T47D (cell line): Measurements from ENCODE around the gene CCDC127.

Source experiments
- DNase-seq, 2 experiments: peaks; one replicate each; pipeline versions ENCODE4 v3.0.0 to v3.0.0-alpha.2; 2011 to 2012; ENCODE audit warnings: low read depth in 1 of 2, low spot score in 1 of 2
- JUND ChIP-seq: IDR thresholded peaks from 2 replicates; pipeline ENCODE4 v1.6.1; 2012; ENCODE audit warnings: low read depth
- in situ Hi-C: cut with HindIII; loops from 2 replicates; pipeline ENCODE4 v1.10.0; 2016; ENCODE audit warnings: low sequenced_read_pairs, low pct_unique_long_range_greater_than_20kb

The CCDC127 gene

GRCh38 chr5:164244-164643, 53.7 kb downstream of the CCDC127 start:
- DNase-seq, result peak in 1 of 2 experiments; percentile 76
- TF ChIP-seq JUND, result no peak
- in situ Hi-C loops, result no loop called here

- no peak for TF ChIP-seq JUND
- in situ Hi-C loops, result no loop called here
- DNase-seq, result no peak
Measured at GRCh38 chr5:163841-164240, 54.1 kb downstream of the CCDC127 start.

- no peak for TF ChIP-seq JUND
- no peak for DNase-seq
- in situ Hi-C loops, result no loop called here
Measured at GRCh38 chr5:163338-163620, 54.7 kb downstream of the CCDC127 start.

GRCh38 chr5:162565-163337, 55.2 kb downstream of the CCDC127 start:
- in situ Hi-C loops, result no loop called here
- DNase-seq, result no peak
- TF ChIP-seq JUND, result no peak

- in situ Hi-C loops, result no loop called here
- TF ChIP-seq JUND, result no peak
- DNase-seq, result no peak
Measured at GRCh38 chr5:162190-162564, 55.8 kb downstream of the CCDC127 start.

DNA sequence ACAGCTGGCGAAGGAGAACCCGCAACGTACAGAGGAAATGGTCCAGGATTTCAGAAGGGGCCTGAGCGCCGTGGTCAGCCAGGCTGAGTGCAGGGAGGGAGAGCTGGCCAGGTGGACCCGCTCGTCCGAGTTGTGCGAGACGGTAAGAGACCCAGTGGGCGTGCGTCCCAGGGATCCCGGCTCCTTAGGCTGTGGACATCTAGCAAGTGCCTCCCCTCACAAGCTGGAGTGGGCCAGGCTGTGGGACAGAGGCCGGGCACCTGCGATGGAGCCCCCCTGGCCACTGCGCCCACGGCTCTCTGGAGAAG, 56.2 kb downstream of the CCDC127 start:
- in situ Hi-C loops, result no loop called here
- DNase-seq, result no peak

DNA sequence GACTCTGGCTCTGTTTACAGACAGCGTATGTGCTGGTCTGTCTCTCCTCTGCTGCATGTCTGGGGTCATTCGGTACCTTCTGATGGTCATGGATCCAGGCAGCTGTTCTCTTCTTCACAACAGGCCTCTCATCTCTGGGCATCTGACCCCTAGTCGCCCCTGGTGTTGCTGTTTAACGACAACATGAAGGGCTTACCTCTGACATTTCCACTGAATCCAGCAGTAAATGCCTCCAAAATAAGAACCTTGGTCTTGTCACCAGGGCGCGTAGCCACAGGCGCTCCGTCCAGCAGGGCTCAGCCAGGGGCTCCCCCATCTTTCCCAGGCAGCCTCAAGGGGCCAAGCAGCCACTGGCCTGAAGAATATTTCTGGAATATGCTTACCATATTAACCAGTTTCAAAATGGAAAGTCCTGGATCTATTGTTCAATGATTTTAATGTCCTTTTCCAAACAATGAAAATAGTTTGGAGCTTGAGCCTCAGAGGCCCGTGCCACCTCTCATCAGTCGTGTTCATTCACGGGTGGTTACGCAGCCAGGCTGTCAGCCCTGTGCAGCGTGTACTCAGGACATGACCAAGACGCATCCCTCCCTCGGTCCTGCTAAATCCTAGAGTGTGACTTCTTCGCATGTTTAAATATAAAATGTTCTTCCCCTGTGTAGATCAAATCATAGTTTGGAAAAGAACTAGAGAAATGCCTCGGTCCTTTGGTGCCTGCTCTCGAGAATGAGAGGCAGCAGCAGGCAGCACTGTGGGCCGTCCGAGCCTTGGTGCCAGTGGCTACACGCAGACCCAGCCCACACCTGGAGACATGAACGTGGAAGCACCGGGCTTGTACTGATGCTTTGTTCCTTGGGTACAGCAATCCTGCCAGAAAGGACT, 56.8 kb downstream of the CCDC127 start:
- in situ Hi-C loops, result no loop called here
- no peak for TF ChIP-seq JUND
- no peak for DNase-seq

More for the DNA sequence above, 56.2 kb downstream of the CCDC127 start:
- no peak for TF ChIP-seq JUND

GRCh38 chr5:160173-160510, 57.8 kb downstream of the CCDC127 start:
- DNase-seq, result peak; percentile 91 to 93
- TF ChIP-seq JUND, result no peak
- in situ Hi-C loops, result no loop called here

- in situ Hi-C loops, result no loop called here
- TF ChIP-seq JUND, result no peak
- no peak for DNase-seq
Measured at GRCh38 chr5:159448-160172, 58.3 kb downstream of the CCDC127 start.

DNA sequence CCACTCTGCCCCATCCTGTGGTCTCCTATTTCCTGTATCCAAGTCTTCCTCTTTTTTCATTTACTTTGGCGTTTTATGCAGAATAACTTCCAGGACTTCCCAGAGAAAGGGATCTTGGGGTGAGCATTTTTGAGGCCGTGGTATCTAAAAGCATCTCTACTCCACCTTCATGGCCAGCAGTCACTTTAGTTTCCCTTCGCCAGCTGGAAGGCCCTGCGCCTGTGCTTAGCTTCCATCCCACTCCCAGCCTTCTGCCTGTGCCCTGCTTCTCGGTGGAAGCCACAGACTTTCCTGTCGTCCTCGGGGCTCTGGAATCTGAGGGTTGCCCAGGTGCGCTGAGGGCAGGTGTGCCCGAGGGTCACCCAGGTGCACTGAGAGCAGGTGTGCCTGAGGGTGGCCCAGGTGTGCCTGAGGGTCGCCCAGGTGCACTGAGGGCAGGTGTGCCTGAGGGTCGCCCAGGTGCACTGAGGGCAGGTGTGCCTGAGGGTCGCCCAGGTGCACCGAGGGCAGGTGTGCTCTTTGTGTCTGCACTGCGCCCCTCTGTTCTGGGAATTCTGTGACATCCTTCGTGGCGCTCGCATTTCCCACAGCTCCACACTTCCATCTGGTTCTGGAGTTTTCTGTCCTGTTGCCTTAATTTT, 59.0 kb downstream of the CCDC127 start:
- DNase-seq, result no peak
- in situ Hi-C loops, result no loop called here
- no peak for TF ChIP-seq JUND

GRCh38 chr5:157801-158200, 60.2 kb downstream of the CCDC127 start:
- TF ChIP-seq JUND, result no peak
- DNase-seq, result no peak
- in situ Hi-C loops, result no loop called here

GRCh38 chr5:157126-157715, 60.7 kb downstream of the CCDC127 start:
- DNase-seq, result no peak
- no peak for TF ChIP-seq JUND
- in situ Hi-C loops, result no loop called here
